HG03280 (cell line): ENCODE measurements around the gene PLAC1.

Experiments used
- ATAC-seq: cut with Tn5 transposase; IDR thresholded peaks from one replicate; pipeline ENCODE4 v1.9.1; 2021; ENCODE audit warnings: mild to moderate bottlenecking, moderate library complexity; ENCODE audit not compliant: unreplicated experiment

The PLAC1 gene

DNA sequence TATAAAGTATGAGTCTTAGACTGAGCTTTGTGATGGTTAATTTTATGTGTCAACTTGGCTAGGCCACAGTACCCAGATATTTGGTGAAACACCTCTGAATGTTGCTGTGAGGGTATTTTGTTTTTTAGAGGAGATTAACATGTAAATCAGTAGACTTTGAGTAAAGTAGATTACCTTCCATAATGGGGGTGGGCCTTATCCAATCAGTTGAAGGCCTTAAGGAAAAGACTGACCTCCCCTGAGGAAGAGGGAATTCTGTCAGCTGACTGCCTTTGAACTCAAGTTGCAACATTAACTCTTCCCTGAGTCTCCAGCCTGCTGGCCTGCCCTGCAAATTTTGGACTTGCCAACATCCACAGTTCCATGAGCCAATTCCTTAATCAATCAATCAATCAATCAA, 66.0 kb downstream of the PLAC1 start:
- no peak for ATAC-seq

DNA sequence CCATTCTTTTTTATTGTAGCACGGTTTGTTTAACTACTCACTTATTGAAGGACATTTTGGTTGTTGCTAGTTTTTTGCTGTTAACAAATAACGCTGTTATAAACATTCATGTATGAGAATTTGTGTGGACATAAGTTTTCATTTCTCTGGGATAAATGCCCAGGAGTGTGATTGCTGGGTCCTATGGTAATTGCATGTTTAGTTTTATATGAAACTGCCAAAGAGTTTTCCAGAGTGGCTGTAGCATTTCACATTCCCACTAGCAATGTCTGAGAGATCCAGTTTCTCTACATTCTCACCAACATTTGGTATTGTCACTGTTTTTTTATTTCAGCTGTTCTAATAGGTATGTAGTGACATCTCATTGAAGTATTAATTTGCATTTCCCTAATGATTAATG, 66.8 kb downstream of the PLAC1 start:
- ATAC-seq: no peak

DNA sequence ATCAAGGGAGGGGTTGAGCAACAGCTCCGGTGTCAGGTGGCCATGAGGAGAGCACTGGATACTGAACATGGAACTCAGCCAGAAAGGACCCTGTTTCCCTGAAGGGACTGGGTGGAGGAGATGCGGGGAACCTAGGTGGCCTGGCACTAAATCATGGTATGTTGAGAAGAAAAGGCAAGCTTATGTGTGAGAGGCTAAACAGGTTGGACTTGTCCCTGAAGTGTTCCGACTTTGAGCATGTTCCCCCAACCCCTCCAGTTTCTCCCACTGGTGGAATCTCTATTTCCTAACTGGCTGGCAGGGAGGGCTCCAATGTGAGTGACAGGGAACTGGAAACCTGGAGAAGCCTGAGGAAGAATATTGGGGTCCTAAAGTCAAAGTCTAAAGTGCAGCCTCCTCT, 69.5 kb downstream of the PLAC1 start:
- ATAC-seq: no peak

DNA sequence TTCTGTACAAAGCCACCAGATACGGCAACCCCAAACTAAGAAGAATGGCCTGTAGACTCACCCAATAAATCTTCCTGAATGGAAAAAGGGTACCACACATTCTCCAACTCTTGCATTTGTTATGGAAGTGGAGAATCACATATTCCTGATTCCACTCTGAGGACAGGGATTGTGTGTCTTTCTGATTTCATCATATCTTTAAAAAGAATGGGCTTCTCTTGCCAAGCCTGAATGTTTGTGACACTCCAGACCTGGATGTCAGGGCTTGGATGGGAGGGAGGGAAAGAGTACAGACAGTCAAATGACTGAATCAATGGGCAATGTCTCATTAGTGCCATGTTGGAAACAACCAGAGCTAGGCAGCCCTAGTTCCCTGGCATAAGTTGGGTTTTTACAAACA, 77.4 kb downstream of the PLAC1 start:
- ATAC-seq: no peak

DNA sequence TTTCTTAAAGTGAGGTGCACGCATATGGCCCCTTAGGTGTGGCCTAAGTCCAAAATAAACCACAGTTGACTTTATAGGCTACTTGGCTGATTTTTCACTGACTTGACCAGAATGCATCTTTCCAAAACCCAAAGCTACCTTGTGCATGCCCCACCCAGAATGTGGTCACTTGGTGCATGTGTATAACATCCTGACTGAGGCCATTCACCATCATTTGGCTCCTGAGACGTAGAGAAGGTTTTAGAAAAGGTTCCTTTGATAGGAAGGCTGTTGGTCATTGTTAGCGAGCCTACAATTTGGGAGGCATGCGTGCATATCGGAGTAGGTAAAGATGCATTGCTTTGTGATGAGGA, 84.6 kb downstream of the PLAC1 start:
- ATAC-seq: no peak

DNA sequence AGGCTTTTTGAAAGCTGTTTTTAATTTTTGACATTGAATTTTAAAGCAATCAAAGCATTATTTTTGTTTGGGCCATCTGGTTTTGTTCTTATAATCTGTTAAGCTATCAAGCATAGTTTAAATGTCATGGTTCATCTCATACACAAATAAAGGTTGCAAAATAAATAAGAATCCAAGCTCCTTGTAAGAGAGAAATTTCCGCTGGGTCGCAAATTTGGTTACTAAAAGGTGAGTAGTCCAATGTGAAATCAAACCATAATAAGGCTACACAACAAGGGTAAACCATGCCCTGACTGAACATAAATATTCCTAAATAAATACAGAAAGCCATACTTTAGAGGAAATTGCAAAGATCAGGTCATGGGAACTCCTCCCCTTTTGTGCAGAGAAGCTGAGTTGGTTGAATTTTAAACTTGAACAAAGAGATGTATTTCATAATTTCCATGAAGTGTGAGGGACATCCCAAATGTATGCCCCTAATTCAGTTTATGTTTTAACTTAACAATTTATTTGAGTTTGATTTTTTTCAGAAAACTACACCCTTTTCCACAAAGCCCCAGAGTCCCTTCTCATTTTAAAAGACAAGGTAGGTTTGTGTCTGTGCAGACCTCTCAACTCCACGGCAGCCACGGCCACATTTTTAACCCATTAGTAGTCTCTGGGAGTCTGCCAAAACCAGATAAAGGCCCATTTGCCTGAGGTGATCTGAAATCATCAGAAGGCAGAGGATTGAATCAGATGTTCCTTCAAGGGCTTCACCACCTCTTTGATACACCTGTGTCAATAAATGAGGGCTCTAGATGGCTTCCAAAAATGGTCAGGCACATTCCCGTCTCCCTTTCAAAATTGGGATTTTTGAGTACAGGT, 85.2 kb downstream of the PLAC1 start:
- no peak for ATAC-seq

DNA sequence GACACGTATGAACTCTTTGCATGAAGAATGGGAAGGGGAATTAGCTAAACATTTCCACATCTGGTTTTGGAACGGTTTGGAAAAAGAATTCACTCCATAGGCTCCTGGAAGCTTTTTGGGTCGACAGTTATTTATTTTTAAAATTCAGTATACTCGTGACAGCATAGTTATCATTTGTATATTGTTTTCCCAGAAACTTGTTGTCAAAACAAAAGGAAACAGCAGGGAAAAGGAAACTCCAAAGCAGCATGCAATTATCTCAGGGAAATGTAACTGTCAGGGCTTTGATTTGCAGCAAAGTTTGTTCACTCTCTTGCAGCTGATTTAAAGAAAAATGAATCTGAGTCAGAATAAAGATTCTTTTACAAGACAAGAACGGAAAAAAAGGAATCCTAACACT, 86.5 kb downstream of the PLAC1 start:
- no peak for ATAC-seq

DNA sequence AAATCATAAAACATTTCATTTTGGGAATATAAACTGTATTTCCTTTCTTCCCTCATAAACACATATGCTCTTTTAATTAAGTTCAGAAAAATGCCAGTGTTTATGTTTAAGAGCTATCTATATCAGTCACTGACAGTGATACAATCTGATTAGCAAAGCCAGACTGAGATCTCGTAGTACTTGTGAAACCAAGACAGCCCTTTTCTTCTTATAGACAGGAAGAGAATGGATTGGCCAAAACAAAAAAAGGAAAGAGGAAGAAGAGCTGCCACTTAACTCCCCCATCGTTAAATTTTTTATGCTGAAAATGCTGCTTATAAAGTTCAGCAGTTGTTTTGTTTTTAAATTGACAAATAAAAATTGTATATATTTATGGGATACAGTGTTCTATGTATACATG, 87.4 kb downstream of the PLAC1 start:
- no peak for ATAC-seq

DNA sequence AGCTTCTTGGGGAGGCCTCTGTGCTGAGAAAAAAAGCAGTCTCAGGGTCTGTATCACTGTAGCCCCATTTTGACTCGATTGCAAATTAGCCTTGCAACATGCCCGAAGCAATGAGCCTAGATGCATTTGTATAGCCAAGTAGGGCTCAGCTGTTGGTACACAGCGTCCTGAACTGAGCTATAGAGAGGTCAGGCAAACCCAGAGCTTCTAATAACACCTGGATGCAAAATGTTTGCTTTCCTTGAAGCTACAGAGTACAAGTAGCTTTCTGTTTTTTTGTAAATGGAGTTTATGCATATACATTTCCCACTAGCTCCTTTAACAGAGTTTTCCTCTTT, 87.8 kb downstream of the PLAC1 start:
- no peak for ATAC-seq

DNA sequence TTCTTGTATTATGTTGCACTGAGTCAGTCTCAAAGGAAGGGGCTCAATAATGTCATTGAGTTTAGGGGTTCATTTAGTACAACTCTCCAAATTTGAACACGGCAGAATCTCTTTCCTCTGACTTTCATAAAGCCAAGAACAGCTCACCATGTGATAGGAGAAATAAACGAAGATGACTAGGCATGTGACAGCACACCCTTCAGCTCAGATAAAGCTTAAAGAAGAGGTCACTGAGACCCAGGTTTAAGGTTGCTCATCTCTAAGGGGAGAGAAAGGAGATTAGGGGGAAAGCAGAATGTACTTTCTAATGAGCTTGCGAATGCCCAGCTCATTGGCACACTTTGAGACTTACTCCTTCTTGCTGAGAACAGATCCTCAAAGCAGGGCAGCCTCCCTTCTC, 89.0 kb downstream of the PLAC1 start:
- no peak for ATAC-seq

DNA sequence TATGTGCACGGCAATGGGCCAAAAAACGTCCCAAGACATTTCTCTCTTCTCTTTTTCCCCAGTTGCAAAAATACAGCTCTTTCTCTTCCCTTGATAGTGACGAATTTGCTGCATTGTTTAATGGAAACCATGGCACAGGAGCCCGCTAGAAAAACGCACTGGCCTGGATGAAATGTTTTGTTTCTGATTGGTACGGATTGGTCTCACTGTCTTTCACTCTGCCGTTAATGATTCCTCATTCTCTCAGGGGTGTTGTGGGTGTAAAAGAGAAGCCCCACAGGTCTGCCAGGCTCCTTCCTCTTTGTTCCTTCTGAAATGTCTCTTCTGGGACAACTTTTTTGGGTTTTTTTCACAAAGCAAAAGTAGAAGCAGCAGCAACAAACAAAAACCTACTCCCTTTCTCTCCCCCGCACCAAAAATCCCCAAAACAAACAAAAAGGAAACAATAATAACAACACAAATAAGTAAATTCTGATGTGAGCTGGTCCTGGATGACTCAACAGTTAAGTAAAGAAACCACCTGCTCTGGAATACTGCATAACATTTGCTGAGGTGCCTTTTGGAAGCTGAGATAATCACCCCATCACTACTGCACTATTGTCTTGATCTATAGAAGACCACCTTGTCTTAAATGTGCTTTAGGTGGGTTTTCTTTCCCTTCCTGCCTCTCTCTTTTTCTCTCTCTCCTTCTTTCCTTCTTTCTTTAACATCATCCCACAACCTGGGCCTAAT, 89.8 kb downstream of the PLAC1 start:
- no peak for ATAC-seq

DNA sequence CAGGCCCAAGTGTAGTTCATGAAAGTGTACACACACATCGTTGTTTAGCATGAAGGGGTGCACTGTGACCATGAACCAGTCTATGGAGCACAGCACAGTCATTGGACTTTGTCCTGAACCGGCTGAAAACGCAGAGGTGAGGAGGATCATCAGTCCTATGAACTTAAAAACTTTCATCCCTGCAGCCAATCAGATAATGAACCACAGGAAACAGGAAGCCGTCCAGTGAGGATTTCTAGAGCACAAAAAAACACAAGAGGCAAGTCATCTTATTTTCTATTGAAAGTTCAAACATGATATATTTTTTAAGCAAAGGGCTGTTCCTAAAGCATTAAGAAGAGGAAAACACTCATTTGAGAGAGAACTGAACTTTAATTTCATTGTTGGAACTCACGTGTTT, 91.8 kb downstream of the PLAC1 start:
- no peak for ATAC-seq

DNA sequence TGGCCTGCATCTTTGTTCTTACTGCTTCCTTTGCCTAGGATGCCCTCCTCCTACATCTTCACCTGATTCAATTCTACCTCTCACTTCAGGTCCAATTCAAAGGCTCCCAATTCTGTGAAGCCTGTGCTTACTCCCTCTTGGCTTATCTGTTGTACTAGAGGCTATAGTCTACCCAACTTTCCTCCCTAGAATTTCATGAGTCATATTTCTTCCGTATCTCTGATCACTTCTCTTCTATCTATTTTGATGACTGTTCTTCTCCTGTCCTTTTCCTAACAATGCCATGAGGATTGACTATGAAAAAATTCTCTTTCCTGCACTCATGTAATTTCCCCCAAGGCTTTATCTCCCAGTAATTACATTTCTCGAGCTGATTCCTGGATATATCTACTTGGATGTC, 96.3 kb downstream of the PLAC1 start:
- ATAC-seq: no peak

DNA sequence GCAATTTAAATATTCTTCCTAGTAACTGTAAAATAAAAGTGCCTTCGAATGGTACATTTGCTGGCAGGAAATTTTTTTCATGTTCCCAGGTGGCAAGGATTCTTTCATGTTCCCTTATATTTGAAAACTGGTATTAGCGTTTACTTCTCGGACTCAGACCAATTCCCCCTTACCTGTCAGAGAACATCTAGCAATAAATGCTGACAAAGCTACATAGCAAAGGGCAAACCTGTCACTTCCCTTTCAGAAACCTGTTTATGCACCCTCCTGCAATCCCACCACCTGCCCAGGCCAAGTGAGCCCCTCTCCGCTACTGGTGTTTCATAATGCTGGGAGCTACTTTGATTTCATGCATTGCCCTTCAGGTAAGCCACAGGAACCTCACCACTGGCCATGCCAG, 100.1 kb downstream of the PLAC1 start:
- ATAC-seq: no peak

DNA sequence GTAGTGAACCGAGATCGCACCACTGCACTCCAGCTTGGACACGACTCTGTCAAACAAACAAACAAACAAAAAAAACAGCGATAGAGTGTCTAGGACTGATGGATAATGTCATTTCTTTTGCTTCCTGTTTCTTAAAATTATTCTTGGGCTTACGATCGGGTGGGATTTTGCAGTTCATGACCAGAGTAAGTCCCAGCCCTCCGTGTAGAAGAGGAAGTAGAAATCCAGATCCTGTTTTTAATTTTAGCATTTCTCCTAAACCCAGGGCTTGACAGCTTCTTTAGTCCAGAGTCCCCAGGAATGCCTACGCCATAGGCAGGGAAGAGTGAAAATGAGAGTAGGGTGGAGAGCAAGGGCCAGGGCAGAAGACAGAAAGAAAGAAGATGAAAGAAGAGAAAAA, 104.0 kb downstream of the PLAC1 start:
- no peak for ATAC-seq

DNA sequence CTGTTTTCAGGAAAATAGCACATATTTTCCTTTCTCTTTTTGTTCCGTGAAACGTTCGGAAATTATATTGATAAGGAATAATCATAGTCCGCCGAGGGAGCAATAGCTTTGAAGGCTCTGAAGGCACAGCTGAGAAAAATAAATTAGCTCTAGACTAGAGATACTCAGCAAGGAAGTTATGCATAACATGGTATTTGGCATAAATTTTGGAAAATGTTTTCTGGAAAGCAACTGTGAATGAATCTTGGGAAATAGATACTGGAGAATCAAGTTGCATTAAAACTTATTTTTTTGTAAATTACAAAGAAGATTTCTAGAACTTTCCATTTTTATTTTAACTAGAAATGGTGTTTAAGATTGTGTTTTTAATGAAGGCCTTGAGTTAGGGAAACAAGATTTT, 105.9 kb downstream of the PLAC1 start:
- no peak for ATAC-seq

DNA sequence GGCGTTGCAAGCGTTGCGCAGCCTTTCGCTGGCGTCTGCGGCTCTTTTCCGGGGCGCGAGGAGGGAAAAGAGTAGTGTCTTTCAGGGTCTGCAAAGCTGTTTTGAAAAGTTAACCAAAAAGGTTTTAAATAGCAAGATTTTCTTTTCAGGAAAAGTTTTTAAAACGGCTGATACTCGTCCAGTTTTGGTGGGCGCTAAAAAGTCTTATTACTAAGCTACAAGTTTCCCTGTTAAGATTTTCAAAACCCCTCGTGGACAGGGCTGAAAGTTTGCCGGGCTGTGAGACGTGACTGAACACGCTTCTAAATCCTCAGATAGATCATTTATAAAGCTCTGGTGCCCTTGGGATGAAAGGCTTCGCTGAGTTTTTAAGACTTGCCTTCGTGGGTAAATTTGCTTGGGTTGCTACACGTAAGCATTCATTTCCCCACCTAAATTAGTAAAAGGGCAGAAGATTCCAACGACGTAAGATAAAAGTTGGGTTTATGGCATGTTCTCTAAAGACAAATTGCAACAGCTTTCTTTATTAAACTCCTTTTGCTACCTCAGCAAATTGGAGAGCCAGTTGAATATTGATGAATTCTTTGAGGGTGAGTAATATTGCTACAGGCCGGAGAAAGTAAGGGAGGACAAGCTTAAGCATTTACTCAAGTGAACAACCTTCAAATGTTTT, 106.8 kb downstream of the PLAC1 start:
- no peak for ATAC-seq

DNA sequence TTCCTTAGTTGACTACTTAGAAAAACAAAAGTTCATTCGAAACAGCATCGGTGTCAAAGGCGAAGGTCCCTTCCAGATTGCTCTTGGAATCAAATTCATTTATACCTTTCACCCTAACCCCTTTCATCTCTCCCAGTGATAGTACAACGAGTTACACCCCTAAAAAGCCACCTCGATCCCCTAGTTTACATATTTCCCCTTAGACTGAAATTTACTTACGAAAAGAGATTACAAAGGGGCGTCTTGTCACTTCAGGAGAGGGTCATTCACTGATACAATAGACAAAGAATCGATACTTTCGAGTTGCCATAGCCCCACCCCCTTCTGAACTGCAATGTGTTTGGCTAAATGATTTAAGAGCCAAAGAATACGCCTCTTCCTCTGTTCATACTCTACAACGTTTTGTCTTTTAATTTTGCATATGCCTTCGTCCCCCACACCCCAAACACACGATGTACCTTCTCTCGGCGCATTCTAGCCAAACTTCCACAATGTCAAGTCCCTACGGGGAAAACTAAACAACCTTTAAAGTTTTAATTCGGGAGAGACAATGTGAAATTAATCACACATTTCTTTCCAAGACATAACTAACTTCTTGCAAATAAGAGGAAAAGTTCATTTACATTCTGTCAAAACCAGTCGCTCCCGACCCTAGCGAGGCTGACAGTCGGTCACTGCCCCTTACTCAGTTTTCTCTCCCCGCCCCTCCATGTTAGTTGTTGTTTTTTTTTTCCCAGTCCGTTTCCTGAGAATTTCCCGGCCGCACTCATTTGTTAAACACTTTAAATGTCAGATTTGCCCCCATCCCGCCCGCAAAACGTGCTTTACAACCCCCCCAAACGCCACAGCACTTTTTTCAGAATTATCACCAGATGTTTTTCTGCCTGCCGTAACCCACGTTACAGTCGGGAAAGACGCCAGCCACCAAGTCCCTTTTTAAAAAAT, 109.7 kb downstream of the PLAC1 start:
- ATAC-seq: no peak

DNA sequence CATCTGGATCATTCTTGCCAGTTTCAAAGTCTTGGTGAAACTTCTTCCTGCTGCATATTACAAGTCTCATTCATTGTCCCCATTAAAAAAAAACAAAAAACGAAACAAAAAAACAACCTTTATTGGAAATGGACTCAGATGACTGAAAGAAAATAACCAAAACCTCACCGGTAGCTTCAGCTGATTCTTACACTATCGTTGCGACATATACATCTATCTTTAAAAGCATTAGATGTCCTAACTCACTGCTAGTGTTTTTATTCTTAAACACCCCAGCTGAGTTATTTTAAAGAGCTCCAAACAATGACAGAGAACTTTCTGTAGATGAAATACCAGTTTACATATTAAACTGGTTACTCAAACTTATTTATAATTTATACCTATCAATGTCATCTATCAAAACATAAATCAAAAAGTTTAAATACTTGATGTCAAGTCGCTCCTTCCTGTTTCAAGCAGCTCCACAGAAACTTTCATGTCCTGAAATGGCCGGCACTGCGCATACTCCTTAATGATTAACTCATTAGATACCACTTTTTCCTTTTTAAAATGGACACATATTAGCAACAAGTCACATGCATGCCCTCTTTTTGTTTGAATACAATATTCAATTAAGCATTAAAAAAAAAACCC, 111.1 kb downstream of the PLAC1 start:
- no peak for ATAC-seq

DNA sequence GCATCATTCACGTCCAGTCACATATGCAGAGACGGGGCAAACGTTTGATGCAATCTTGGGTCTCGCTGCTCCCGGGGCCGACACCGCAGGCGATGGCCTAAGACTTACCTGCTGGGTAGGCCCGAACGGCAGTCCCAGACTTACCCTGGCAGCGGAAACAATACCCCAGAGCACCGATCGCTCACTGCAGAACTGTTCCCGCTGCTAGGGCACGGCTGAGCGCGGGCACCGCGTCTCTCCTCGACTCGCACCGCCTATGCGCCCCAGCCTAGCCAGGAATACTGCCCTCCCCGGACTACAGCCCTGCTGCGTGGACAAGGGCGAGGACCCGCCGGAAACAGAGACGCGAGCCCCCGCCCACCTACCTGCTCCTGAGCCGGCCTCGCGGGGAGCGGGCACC, 112.1 kb downstream of the PLAC1 start:
- no peak for ATAC-seq

DNA sequence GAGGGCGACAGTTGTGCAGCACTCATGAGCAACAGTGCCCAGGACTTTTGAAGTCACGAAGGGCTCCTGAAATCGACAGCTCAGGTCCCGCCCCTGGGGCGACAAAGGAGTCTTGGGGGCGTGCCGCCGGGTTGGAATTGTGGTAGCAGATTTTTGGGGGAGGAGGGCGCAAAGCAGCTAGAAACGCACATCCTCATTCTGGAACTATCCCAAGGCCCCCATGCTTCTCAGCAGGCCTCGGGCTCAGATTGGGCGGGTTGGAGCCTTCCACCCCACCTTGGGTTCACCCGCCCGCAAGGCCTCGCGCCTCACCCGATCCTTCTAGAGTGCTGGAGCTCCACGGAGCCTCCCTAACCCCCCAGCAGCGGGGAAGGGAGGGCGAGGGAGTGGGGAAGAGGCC, 112.8 kb downstream of the PLAC1 start:
- no peak for ATAC-seq
